COR-L47 (cell line): ENCODE results near the gene FKBP5.
"Not testable (repeated sequence)": the region's sequence is repeated elsewhere in the genome, so short reads cannot be mapped to it uniquely, and the experiment has no call there.

ENCODE experiments used
- DNase-seq: peaks from one replicate; lab custom pipeline; 2025; lab: John Stamatoyannopoulos, UW

Gene FKBP5

DNA sequence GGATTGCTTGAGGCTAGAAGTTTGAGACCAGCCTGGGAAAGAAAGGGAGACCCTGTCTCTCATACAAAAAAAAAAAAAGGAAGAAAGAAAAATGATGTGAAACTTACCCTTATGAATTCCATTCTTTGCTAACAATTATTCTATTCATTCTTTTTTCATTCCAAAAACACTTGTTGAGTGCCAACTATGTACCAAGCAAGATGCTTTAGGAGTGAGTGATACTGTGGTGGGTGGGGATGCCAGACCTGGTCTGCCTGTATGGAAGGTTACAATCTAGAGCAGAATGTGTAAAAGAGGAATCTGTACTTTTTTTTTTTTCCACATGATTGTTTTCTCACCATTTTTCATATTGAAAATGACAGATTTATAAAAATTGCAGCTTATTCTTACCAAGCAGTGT, 102.2 kb downstream of the FKBP5 start:
- DNase-seq: no peak

DNA sequence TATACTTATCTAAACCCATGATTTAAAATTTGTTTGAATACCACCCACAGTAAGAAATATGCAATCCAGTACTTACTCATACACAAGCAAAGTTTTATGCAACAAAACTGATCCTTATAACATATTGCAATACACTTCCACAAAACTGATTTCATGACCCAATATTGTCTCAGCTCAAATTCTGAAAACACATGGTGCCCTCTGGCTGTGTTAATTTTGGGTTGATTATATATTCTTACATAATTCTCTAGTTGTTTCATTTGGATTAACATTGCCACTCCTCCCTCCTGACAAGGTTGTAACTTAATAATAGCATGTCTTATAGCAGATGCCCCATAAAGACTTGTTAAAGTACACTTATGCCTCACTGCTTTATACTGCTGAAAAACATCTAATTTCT, 103.1 kb downstream of the FKBP5 start:
- no peak for DNase-seq

DNA sequence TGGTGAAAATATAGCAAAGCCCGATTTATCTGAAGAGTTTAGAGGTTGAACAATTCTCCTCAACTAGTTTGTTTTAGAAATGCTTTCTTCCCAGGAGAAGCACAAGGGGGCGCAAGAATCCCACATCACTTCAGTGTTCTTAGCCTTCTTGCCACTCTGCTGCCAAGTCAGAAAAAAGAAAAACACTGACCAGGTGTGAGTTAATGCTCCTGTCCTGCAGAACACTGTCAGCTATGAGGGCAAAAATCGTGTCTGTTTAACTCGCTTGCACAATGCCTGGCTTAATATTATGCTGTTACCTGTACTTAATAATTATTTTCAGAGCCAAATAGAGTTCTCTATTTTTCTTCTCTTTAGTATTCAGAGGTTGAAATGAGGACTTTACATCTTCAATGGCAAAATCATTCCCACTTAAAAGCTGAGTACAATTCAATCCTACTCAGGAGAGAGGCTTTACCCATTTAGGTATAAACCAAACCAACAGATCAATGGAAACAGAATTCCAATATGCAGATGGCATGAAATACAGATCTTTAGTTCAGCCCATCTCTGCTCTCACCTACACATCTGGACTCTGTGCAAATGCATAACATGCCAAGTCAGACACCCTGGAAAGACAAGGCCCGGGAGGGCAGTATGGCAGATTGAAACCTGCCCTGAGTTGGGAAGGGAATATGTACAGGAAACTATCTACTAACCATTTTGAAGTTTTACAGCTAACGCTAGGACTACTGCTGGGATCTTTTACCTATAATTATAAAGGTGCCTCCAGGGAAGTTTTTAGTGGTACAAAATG, 104.6 kb downstream of the FKBP5 start:
- peak; percentile 63 for DNase-seq

DNA sequence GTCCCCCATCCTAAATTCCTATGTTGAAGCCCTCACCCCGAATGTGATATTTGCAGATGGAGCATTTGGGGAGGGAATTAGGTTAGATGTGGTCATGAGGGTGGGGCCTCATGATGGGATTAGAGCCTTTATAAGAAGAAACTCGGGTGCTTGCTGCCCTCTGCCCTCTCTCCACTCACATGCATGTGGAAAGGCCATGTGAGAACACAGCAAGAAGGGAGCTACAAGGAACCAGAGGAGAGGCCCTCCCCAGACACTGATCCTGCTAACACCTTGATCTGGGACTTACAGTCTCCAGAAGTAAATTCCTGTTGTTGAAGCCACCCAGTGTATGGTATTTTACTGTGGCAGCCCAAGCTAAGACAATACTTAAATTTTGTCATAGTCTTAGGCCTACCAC, 106.4 kb downstream of the FKBP5 start:
- no peak for DNase-seq

DNA sequence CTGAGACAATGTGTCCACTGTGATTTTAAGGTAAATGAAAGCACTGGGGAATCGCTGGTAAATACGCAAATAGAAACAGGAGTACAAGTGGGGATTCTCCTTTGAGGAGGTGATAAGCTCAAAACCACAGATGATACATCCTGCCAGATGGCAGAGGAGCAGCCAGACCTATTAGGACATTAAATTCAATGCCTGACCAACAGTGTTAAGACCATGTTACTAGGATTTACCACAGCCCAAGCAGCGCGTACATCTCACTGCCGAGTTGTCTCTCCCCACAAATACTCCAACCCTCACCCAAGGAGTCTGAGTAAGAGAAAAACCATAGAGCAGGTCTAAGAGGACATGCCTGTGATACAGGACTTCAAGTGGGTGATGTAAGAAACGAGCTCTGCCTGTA, 107.1 kb downstream of the FKBP5 start:
- DNase-seq: no peak

DNA sequence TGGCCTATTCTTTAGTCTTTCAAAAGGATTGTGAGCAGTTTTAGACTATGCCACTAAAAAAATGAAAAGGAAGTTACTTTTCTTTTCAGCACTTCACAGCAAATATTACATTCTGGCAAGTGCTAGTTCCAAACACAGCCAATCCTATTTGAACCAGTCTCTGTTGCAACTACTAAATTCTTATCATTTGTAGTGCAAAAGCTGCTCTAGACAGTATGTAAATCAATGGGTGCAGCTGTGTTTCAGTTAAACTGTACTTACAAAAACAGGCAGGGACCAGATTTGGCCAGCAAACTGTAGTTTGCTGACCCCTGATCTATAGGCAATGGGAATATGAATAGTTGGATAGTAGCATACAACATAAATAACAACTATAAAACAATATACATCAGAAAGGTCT, 107.9 kb downstream of the FKBP5 start:
- no peak for DNase-seq

DNA sequence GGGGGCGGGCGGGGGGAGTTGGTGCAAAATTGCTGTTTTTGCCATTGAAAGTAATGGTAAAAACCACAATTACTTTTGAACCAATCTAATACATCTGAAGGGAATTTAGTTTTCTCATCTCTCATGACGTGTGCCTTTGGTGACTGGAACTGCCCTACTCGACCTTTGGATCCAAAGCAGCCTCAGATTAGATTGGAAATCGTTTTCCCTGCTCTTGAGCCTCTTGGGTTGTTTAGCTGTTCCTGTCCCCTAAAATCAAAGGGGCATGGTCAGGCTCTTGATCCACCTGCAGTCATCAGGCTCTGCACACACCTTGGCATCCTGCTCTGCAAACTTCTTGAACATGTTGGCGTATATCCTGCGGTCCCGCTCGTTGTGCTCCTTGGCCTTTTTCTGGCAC, 112.0 kb downstream of the FKBP5 start:
- DNase-seq: no peak

DNA sequence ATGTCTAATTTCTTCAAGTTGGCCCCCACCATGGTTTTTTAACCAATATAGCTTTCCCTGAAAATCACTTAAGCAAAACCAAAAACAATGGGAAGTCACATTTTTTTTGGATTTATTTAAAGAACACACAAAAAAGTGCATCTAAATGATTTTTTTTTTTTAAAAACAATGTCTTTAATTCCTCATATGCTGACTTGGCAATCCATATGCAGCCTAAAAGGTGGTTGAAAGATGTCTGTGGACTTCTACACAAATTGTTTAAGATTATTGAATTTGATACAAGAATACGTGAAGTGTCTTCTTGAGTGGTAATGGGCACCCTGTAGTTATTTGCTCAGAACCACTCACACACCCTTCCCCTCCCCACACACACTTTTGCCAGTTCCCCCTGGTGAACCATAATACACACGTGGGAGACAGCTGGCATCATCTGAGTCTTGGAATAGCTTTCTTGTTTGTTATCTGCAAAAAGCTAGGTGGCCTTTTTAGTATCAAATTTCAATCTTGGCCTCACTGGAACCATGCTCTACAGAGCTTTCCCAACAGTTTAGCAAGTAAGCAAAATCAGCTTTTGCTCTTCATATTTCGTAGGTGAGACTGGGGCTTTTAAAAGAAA, 115.1 kb downstream of the FKBP5 start:
- peak; percentile 8 for DNase-seq

DNA sequence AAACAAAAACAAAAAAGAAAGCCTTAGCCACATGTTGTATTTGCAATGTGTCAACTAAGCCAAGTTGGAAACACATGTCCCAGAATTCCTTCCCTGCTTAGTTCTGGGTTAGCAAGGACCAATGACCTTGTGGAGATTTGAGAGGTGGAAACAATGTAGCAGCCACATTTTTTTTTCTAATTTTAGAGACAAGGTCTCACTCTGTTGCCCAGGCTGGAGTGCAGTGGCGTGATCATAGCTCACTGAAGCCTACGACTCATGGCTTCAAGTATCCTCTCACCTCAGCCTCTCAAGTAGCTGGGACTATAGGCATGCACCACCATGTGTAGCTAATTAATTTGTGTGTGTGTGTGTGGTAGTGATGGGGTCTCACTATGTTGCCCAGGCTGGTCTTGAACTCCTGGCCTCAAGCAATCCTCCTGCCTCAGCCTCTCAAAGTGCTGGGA, 117.8 kb downstream of the FKBP5 start:
- DNase-seq: not testable (repeated sequence)

DNA sequence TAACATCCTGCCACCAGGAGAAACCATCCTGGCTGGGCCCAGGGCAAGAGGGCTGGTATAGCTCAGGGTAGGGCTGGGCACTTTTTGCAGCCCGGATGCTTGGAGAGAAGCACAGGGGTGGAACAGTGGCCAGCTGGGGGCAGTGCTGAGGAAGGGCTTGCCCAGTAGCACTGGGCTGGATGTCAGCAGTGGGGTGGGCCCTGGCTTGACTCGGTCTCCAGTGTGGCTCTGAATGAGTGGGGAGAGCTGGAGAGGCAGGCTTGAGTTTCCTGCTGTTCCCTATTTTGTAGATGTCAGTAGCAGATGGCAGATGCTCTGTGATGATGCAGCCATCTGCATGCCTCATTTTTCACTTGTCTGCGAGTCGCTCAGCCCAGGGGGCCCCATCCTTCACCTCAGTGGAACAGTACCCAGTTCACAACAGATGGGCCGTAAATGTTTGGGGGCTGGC, 119.7 kb downstream of the FKBP5 start:
- no peak for DNase-seq

DNA sequence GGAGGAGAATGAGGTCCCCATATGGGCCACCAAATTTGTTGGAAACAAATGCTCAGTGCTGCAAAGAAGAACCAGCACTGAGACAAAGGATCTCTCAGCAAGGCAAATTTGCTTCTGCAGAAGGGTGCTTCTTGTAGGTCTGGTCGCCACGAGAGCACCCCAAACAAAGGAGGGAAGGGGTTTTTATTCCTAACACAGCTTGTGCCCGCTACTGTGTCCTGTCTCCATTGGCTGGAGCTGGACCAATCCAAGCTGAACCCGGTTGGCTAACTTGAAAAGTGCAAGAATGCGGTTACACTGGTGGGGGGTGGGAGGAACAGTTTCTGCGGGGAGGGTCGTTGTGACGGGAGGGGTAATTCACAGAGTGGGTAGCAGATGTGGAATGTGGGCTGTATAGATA, 121.9 kb downstream of the FKBP5 start:
- DNase-seq: no peak

DNA sequence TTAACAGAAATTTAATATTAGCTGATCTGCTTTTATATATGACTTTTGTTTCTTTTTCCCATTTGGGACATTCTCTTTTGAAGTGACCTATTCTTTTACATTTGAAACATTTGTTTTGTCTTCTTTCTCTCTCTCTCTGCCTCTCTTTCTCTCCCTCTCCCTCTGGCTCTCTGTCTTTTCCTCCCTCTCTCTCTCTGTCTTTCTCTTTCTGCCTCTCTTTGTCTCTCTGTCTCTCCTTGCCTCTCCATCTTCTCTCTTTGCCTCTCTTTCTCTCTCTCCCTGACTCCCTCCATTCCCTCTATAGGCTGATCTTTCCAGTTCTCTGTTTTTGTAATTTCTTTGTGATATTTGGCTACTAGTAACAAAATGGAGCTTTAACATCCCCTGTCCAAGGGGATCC, 124.0 kb downstream of the FKBP5 start:
- no peak for DNase-seq

DNA sequence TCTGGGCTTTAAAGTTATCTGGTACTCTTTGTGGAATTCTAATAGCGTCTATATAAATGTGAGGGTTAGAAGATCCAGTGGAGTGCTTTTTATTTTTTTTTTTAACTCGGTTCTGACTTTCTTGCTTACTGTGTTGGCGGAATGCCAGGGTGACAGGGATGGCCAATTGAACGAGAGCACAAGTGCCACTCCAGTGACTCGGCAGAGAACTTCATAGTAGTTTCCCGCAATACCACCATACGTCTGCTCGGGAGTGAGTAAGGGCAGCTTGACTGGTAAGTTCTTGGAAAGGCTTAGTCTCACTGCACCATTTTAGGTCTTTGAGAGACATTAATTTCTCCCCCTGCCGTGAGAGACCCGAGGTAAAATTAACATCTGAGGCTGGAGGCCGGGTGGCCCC, 126.7 kb downstream of the FKBP5 start:
- no peak for DNase-seq

DNA sequence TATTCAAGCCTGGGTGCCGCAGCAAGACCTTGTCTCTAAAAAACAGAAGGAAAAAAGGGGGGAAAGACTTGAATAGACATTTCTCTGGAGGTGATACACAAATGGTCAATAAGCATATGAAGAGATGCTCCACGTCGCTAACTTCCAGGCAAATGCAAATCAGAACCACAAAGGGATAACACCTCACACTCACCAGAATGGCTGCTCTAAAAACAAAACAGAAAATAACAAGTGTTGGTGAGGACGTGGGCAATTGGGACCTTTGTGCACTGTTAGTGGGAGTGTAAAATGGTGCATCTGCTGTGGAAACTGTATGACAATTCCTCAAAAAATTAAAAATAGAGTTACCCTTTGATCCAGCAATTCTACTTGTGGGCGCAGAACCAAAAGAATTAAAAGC, 127.6 kb downstream of the FKBP5 start:
- DNase-seq: no peak

DNA sequence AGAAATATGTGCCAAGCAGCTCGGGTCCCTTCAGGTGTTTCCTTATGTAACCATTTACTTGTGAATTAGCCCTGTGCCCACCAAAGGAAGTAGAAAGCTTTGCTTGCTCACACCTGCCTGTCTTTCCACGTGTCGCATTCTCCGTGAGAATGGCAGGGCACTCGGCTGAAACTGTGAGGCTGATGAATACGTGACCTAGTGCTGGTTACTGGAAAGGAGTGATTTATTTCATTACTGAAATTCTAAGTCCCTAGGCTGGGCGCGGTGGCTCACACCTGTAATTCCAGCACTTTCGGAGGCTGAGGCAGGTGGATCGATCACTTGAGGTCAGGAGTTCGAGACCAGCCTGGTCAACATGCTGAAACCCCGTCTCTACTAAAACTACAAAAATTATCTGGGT, 130.1 kb downstream of the FKBP5 start:
- no peak for DNase-seq

DNA sequence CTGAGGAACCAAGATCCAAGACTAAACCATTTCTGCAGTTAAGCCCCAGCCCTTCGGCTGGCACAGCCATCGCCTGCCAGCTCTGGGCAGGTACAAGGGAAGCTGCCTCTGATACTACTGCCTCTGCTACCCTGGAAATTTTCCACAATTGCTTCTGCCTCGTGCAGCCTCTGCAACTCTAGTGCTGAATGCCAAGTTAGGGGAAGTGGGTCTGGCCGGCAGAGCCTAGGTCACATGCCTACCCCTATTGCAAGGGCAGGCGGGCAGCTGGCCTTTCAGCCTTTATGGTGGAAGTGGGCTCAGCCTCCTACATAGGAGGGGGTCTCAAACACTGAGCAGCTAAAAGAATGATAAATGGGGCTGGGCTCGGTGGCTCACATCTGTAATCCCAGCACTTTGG, 131.5 kb downstream of the FKBP5 start:
- DNase-seq: no peak

DNA sequence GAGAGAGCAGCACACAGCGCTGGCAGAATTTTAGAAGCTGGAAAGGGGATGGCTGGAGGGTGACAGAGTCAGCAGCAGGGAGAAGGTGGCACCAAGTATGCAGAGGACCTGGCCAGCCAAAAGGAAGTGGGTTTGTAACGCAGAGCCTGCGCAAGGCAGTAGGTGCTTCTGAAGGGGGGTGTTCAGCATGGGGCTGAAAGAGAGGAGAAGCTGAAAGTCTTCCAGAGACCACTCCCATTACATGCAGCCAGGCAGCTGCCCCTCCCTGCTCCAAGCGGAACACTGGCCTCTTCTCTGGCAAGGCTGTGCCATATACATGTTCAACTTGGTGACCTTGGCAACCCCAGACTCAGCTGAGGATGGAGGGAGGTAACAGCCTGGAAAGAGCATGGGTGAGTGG, 133.9 kb downstream of the FKBP5 start:
- no peak for DNase-seq

DNA sequence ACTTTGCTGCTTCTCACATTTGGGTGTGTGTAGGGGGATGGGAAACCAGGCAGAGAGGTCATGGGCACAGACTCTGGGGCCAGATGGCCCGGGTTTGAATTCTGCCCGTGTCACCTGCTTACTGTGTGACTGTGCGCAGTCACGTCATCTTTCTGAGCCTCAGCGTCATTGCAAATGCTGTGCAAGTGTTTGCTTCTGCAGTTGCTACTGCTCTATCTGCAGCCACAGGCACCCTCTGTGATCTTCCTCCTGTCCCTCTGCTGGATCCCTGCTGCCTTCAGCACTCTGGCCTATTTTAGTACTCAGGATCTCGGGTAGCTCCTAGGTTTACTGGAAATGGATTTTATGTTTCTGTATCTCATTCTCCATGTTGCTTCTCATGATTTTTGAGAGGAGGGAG, 135.4 kb downstream of the FKBP5 start:
- DNase-seq: no peak

DNA sequence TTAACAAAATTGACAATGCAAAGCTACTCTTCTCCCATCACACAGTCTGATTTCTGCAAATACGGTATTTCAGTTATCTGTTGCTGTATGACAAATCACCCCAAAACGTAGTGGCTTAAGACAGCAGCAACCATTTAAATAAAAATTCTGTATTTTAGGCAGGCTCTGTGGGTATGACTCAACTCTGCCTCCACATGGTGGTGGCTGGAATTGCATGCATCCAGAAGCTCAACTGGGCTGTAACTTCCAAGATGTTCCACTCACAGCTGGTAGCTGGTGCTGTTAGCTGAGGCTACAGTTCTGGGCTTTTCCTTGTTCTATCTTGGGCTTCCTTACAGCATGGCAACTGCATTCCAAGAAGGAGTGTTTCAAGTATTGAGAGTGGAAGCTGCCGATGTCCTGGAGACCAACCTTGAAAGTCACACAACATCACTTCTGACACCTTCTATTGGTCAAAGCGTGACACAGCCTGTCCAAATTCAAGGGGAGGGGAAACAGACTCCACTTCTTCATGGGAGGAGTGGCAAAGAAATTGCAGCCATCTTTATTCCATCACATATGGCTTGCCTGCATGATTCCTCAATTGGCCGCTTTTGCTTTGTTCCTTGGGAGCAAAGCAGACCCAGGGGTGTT, 136.3 kb downstream of the FKBP5 start:
- DNase-seq: no peak

DNA sequence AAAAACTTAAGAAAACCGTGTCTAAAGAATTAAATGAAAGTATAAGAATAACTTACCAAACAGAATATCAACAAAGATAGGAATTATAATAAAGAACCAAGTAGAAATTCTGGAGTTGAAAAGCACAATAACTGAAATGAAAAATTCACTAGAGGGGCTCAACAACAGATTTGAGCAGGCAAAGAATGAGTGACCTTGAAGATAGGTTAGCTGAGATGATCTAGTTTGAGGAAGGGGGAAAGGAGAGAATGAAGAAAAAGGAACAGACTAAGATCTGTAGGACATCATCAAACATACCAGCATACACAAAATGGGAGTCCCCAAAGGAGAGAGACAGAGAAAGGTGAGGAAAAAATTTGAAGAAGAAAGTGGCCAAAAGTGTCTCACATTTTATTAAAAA, 138.3 kb downstream of the FKBP5 start:
- DNase-seq: no peak

DNA sequence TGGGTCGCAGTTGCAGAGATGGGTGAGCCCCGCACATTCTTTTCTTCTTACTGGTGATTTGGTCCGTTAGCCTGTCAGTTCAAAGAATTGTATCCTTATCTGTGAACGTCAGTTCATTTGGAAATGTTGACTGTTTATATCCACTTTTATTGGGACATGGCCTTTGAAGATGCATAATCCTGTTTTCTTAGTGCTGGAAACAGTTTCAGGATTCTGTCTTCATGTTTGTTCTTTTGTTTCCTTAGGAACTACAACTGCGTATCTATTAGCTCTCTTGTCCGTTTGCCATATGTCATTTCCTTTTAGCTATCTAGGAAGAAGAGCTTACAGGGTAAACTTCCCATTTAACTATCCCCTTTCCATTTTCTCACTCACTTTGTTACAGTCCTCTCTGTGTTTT, 141.0 kb downstream of the FKBP5 start:
- no peak for DNase-seq

DNA sequence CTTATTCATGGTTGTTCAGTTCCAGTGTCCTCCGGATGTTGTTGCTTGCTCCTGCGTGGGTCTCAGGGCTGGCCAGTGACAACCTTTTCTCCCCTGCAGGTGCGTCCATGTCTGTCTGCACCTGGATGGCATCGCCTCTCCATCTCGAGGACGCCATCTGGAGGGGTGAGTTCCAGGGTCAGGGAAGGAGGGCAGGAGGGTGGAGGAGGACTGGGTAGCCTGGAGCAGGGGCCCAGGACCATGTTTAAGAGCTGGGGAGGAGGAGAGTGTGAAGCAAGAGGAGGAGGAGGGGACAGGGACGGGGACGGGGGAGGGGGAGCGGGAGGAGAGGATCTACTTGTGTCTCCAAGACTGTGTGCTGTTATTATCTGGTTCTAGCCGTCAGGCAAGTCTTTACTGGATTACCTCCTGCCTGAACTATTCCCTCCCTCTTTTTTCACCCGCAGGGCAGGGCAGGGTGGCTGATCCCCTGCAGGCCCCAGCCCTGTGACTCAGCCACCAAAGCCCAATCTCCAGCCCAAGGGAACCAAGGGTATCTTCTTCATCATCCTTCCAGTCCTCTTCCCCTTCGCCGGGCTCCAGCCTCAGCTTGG, 143.8 kb downstream of the FKBP5 start:
- DNase-seq: no peak
